Measurements from ENCODE around the gene C17orf75.

GRCh38 chr17:32327911-32328310, 14.1 kb downstream of the C17orf75 start:
- TF ChIP-seq, protein P1, sequence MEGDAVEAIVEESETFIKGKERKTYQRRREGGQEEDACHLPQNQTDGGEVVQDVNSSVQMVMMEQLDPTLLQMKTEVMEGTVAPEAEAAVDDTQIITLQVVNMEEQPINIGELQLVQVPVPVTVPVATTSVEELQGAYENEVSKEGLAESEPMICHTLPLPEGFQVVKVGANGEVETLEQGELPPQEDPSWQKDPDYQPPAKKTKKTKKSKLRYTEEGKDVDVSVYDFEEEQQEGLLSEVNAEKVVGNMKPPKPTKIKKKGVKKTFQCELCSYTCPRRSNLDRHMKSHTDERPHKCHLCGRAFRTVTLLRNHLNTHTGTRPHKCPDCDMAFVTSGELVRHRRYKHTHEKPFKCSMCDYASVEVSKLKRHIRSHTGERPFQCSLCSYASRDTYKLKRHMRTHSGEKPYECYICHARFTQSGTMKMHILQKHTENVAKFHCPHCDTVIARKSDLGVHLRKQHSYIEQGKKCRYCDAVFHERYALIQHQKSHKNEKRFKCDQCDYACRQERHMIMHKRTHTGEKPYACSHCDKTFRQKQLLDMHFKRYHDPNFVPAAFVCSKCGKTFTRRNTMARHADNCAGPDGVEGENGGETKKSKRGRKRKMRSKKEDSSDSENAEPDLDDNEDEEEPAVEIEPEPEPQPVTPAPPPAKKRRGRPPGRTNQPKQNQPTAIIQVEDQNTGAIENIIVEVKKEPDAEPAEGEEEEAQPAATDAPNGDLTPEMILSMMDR (IDR thresholded peaks at IDR 0.05; ENCODE audit: low read depth, low read length), result no peak
- TF ChIP-seq EZH2phosphoT487 (IDR thresholded peaks at IDR 0.05; ENCODE audit: low read depth), result no peak

Measured in OCI-LY3 (cell line).